RPMI7951 (cell line): ENCODE data around the gene GRID1. TPM values are rescaled to one million over a fixed set of nuclear protein-coding genes. Genes with fewer than 3 reads are reported as not detected.

Source experiments
- DNase-seq: peaks from one replicate; pipeline ENCODE4 v3.0.0-alpha.2; 2012; ENCODE audit warnings: low read depth
- total RNA-seq: library from RNA; depleted of rRNA; stranded (reverse); fragments of >200 nt; shearing (Covaris generic); gene quantifications from 2 replicates; pipeline ENCODE4 v1.2.3, GENCODE V29; 2014

Gene GRID1
- total RNA-seq, 1 experiment from 2014 or later = not detected

DNA sequence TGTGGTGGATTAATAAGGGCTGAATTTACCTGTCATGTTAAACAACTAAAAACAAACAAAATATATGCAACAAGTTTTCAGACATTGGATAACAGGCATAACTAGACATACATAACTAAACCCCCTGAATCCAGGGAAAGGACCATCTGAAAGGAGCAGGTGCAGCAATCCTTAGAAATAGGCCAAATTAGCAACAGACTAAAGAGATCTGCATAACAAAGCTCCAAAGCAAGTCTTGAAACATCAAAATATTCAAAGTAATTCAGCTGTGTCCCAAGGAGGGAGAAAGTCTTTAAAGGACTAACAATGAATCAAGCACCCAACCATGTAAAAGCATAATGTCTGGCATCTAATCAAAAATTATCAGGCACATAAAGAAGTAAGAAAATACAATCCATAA is 475.1 kb downstream of the GRID1 start:
- DNase-seq = no peak

DNA sequence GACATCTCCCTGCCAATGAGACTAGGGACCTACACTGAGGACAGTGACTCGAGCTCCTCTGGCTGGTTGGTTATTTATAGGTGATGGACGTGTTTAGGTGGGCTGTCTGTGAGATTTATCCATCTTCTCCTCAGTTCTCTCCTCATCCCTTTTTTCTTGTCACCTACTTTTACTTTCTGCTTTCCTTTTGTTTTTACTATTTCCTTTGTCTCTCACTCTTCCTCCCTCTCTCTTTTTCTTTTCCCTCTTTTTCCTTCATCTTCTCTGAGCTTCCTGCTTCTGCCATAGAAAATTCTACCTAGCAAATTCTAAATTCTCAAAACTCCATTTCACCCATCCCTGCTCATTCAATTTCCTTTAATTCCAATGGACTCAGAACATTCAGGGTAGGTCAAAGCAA is 478.0 kb downstream of the GRID1 start:
- DNase-seq = no peak

DNA sequence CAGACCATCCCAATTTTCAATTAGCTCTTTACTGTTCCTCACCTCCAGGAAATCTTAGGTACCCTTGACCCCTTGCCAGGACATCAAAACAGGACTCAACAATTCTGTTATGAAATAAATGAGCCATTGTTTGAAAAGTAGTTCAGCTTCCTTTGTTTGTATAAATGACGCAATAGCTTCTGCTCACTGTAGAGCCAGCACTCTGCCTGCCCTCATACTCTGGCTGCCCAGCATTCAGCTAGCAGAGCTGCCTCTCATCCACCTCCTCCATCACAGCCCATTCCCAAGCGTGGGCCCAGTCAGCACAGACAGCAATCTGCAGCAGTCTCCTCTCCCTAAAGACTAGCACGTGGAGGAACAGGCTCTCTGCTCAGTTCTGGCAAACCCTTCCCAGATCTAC is 478.6 kb downstream of the GRID1 start:
- no peak for DNase-seq

DNA sequence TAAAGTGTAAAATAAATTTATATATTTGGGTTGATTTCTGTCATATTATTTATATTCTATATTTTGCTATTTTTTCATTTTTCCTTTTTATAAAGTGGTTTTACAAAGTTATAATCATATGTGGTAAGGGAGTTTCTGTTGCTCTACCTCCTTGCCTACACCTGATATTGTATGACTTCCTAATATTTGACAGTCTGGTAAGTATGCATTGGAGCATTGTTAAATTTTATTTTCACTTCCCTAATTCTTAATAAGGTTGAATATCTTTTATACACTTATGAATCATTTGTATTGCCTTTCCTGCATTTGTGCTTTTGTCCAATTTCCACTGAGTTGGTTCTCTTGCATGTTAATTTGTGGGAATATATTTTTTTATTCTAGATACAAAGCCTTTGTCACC is 492.4 kb downstream of the GRID1 start:
- DNase-seq = no peak

- DNase-seq = no peak
These were observed 493.5 kb downstream of the GRID1 start for GRCh38 chr10:85873063-85873462.

DNA sequence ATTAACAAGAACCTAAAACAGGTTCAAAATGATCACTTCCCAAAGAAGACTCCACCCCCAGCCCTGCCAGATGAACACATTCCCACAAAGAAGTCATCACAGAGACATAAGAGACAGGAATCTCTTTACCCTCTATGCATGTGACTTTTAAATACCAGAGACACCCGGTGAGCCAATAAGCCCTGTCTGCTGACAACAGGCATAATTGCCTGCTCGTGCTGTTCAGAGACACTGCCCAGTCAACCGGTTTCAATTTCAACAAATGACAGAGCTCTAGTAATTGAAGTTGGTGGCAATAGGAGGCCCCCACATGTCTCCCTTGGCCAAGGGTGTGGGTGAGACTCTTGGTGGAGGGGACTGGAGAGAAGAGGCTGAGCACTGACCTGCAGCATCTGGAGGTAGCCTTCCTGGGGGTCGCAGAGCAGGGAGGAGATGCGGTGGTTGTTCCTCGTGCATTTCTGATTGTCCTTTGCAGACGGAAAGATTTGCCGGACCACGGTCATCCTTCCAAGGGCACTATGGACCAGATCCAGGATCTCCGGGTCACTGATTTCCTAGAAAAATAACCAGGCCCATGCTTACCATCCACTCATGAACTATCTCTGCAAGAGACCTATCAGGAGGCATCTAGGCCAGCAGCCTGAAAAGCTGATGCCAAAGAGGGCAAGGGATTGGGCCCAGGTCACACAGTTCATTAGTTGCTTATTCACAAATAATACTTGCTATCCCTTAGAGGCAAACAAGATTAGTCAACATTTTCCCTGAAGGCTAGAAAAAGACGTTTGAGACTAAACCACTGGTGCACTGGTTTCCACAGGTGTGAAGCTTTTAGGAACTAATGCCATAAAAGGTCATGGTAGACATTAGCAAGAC is 497.7 kb downstream of the GRID1 start:
- no peak for DNase-seq

GRCh38 chr10:85864868-85865526 is 501.6 kb downstream of the GRID1 start:
- no peak for DNase-seq

DNA sequence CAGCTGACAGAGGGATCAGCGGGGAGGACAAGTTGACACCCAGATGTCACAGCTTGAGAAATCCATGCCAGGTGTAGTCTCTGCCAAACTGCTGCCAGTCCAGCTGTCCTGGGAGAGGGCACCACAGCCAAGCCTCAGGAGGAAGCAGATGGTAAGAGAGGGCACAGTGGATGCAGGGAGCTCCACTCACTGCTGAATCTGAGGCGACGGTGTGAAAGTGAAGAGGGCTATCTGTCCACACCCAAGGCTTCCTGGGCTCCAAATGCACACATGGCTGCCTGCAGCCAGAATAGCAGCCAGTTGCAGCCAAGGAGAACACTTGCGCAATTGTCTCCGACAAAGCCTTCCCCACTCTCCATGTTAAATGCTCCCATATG is 502.4 kb downstream of the GRID1 start:
- no peak for DNase-seq

DNA sequence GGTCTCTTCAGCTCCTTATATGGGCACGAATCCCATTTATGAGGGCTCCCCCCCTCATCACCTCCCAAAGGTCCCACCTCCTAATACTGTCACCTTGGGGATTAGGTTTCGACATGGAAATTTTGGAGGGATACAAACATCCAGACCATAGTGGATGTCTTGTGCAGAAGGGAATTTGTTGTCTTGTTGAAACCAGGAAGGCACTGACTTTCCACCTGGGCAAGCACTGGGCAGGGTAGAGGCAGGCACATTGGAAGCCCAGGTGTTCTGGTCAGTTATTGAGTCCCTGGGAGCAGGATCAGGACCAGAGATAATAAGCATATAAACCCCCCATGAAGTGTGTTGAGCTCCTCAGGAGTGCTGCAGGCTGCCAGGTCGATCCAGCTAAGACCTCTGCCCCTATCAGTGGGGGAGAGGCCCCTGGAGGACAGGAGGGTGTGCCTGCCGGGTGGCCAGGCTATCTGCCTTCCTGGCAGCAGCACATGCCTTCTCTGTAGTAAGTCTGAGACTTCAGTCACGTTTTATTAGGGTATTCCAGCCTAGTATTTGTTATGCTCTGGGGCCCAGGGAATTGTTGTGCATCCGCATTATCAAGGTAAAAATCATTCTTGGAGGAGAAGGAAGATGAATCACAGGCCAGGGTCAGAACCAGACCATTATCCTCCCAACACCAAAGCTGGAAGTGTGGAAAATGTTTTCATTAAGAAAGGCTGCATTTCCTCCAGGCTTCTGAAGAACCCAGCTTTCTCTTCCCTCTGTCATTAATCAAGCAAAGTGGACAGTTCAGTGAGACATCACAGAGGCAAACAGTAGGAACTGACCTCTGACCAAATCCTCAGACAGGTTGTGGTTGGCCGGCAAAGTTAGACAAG is 503.1 kb downstream of the GRID1 start:
- no peak for DNase-seq

DNA sequence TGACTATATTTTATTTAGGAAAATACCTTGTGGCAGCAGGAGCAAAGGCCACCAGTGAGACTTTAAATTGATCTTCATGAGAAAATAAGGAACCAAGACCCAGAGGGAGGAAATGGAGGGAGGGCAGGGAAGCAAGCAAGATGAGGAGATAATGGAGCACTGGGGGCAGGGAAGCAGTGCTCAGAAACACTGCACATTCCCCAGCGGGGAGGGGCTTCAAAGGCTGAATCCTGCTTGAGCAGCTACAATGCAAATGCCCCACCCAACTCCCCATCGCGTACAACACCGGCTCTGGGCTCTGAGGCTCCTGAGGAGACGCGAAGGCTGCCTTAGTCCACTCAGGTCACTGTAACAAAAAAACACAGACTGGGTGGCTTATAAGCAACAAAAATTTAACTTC is 503.8 kb downstream of the GRID1 start:
- no peak for DNase-seq

DNA sequence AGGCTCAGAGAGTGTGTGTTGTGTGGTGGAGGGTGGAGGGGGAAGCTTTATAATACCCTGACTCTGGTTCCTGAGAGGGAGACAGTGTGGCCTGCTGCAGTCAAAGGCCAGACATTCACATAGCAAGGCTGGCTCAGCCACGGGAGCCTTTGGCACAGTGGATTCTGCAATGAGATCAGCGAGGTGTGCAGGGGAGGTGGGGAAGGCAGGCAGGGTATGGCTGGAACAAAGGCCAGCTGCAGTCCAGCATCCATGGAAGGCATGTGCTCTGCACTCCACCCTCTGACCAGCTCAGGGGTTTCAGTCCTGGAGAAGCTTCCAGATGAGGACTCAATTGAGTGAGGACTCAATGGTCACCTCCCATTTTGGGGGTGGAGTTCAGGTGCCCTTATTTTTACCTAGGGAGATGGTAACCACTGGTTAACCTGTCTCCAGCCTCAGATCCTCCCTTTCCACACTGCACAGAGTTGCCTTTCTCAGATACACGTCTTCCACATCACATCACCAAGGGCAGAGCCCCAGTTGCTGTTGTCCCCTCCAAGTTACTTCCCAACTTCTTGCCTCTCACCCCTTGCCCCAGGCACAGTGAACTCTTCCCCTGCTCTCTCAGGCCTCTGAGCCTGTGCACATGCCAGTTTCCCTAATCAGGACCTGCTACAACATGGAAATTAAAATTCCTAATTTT is 504.9 kb downstream of the GRID1 start:
- no peak for DNase-seq

- no peak for DNase-seq
These were observed 506.7 kb downstream of the GRID1 start for GRCh38 chr10:85859859-85860258.

- DNase-seq = no peak
These were observed 507.6 kb downstream of the GRID1 start for GRCh38 chr10:85858776-85859515.

- no peak for DNase-seq
These were observed 508.8 kb downstream of the GRID1 start for GRCh38 chr10:85857791-85858190.

GRCh38 chr10:85857305-85857704 is 509.3 kb downstream of the GRID1 start:
- DNase-seq = no peak

DNA sequence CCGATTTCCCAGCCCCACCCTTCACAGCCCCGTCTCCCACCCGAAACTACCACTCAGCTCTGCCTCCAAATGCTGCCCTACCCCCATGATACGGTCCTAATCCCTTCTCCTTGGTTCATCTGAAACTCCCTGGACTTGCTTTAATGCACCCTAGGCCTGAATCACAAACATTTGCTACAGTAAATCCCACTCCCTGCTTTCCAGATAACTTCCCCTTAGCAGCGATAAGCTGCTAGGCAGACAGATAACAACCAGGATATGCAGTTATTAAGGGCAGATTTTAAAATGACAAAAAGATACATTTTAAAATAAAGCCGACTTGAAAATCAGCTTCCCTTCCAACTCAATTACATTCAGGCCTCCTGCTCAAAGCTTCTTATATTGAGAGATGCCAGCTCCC is 514.7 kb downstream of the GRID1 start:
- DNase-seq = no peak

- DNase-seq = peak; percentile 7
These were observed 515.3 kb downstream of the GRID1 start for GRCh38 chr10:85851325-85851724.

DNA sequence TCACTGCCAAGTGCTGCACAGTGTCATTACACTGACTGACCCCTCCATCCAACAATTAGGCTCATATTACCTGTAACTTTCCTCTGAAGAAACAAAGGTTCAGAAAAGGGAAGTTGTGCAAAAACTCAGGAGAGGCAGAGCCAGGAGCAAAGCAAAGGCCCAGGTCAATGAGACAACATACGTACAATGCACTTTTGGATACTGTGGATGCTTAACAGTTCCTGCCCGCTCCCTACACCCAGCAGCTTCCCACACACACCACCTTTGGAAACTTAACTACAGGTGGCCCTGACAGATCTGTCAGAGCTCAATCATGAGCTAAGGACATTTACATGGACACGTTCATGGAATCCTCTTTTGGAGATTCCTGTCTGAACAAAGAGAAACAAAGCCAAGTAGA is 515.9 kb downstream of the GRID1 start:
- DNase-seq = no peak

DNA sequence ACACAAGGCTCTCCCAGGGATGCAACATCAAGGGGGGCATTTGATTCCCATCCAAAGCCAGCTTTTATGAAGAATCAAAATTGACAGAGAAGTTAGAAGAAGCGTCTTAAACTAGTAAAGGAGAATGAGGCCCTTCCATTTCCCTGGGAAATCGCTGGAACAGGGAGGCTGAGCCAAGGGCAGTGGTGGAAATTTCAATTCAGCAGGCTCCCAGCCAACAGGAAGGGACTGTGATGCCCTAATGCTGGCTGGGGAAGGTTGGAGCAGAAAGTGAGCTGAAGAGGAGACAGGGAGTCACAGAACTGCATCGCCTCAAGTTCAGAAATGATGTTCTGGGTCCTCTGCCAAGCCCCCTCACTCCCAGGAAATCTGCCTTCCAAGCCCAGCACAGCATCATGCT is 517.3 kb downstream of the GRID1 start:
- no peak for DNase-seq

DNA sequence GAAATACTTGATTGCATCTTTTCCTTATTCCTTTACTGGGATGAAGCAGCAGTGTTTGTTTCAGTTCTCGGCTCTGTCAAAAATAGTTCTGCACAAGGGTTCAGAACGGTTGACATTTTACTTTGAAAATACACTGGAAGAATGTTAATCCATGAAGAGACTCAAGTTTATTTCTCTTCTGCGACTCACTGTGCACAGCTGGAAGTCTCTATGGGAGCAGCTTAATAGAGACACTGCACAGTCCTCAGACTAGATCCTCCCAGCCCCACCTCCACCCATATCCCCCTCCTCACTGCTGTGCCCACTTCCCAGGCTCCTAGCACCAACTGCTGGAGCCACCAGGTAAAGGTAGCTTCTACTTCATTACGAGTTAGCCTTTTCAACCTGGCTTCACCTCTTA is 517.8 kb downstream of the GRID1 start:
- DNase-seq = no peak

GRCh38 chr10:85847085-85847484 is 519.5 kb downstream of the GRID1 start:
- DNase-seq = no peak
